Tibial nerve (tissue), 4 donors: ENCODE results near the gene CD200R1L.

Source experiments
- EP300 ChIP-seq, 2 donors: sonication (generic); formaldehyde crosslinking; IDR thresholded peaks; one replicate each; pipeline ENCODE4 v1.6.1; 2017; ENCODE audit warnings: antibody characterized with exemption in 2 of 2, mild to moderate bottlenecking in 1 of 2
- POLR2A ChIP-seq, 2 donors: fragments of 450-650 bp; IDR thresholded peaks; one replicate each; pipeline ENCODE4 v1.6.1; 2017; ENCODE audit warnings: antibody characterized with exemption in 2 of 2, mild to moderate bottlenecking in 2 of 2, moderate library complexity in 2 of 2
- TF ChIP-seq, protein P1 (sequence below), 5 experiments: fragments of 200-600 bp in 3 of 5; fragments of 450-650 bp in 2 of 5; sonication (generic) in 3 of 5; IDR thresholded peaks; one replicate each; pipeline ENCODE4 v1.5.1; 2016 to 2019; ENCODE audit warnings: antibody characterized with exemption in 5 of 5, mild to moderate bottlenecking in 3 of 5, moderate library complexity in 2 of 5

- TF ChIP-seq, protein P1, sequence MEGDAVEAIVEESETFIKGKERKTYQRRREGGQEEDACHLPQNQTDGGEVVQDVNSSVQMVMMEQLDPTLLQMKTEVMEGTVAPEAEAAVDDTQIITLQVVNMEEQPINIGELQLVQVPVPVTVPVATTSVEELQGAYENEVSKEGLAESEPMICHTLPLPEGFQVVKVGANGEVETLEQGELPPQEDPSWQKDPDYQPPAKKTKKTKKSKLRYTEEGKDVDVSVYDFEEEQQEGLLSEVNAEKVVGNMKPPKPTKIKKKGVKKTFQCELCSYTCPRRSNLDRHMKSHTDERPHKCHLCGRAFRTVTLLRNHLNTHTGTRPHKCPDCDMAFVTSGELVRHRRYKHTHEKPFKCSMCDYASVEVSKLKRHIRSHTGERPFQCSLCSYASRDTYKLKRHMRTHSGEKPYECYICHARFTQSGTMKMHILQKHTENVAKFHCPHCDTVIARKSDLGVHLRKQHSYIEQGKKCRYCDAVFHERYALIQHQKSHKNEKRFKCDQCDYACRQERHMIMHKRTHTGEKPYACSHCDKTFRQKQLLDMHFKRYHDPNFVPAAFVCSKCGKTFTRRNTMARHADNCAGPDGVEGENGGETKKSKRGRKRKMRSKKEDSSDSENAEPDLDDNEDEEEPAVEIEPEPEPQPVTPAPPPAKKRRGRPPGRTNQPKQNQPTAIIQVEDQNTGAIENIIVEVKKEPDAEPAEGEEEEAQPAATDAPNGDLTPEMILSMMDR (IDR thresholded peaks at IDR 0.05): no peak
- TF ChIP-seq POLR2A (IDR thresholded peaks at IDR 0.05): no peak
- no peak for TF ChIP-seq EP300 (IDR thresholded peaks at IDR 0.05)
These were observed 41.5 kb downstream of the CD200R1L start for GRCh38 chr3:112805126-112805525.
